OCI-LY1 (cell line): ENCODE measurements around the gene DACT2.

Experiments
- EZH2 ChIP-seq: fragments of 200-600 bp; sonication (generic), shearing (Covaris generic); IDR thresholded peaks from 2 replicates; pipeline ENCODE4 v1.8.0; 2017; ENCODE audit warnings: borderline replicate concordance, mixed run types, mild to moderate bottlenecking, antibody characterized with exemption, low read length, moderate library complexity, mixed read lengths
- TF ChIP-seq, protein P1 (sequence below): fragments of 200-600 bp; sonication (generic), shearing (Covaris generic); IDR thresholded peaks from 2 replicates; pipeline ENCODE4 v1.5.1; 2017; ENCODE audit warnings: mild to moderate bottlenecking, antibody characterized with exemption, low read length, moderate library complexity, mixed read lengths

DNA sequence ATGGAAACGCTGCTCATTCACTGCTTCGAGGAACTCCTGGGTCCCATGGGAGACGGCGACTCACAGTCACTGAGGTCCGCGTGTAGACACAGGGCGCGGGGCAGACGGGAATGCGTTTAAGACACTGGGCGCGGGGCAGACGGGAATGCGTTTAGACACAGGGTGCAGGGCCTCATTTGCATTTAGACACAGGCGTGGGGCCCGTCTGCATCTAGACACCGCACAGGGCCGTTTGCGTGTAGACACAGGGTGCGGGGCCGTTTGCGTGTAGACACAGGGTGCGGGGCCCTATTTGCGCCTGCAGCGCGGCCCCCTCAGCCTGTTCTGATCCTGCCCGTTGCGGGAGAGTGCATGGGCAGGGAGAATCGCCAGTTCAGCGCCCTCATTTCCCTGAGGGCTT is 10.4 kb downstream of the DACT2 start:
- no peak for TF ChIP-seq EZH2
- TF ChIP-seq, protein P1, sequence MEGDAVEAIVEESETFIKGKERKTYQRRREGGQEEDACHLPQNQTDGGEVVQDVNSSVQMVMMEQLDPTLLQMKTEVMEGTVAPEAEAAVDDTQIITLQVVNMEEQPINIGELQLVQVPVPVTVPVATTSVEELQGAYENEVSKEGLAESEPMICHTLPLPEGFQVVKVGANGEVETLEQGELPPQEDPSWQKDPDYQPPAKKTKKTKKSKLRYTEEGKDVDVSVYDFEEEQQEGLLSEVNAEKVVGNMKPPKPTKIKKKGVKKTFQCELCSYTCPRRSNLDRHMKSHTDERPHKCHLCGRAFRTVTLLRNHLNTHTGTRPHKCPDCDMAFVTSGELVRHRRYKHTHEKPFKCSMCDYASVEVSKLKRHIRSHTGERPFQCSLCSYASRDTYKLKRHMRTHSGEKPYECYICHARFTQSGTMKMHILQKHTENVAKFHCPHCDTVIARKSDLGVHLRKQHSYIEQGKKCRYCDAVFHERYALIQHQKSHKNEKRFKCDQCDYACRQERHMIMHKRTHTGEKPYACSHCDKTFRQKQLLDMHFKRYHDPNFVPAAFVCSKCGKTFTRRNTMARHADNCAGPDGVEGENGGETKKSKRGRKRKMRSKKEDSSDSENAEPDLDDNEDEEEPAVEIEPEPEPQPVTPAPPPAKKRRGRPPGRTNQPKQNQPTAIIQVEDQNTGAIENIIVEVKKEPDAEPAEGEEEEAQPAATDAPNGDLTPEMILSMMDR, result no peak
